Measurements from ENCODE around the gene MIAT.
"Not testable (repeated sequence)": the region's sequence is repeated elsewhere in the genome, so short reads cannot be mapped to it uniquely, and the experiment has no call there.

The MIAT gene

GRCh38 chr22:26656891-26657851 is at the start of gene MIAT:
Gene MIAT (plus strand): TSS chr22:26657588.
- peak; percentile 77 for DNase-seq

- no peak for DNase-seq
These were observed 49.3 kb upstream of the MIAT start for GRCh38 chr22:26608129-26608528.

- no peak for DNase-seq
These were observed 48.1 kb upstream of the MIAT start for GRCh38 chr22:26609287-26609686.

- DNase-seq: peak; percentile 54
These were observed 47.1 kb upstream of the MIAT start for GRCh38 chr22:26610072-26610958.

- DNase-seq: no peak
These were observed 46.4 kb upstream of the MIAT start for GRCh38 chr22:26610996-26611395.

GRCh38 chr22:26612652-26613051 is 44.7 kb upstream of the MIAT start:
- no peak for DNase-seq

GRCh38 chr22:26613753-26614152 is 43.6 kb upstream of the MIAT start:
- not testable (repeated sequence) for DNase-seq

- no peak for DNase-seq
These were observed 43.1 kb upstream of the MIAT start for GRCh38 chr22:26614322-26614721.

GRCh38 chr22:26615149-26615548 is 42.2 kb upstream of the MIAT start:
- no peak for DNase-seq

- no peak for DNase-seq
These were observed 41.5 kb upstream of the MIAT start for GRCh38 chr22:26615830-26616435.

GRCh38 chr22:26616650-26617049 is 40.7 kb upstream of the MIAT start:
- DNase-seq: no peak

GRCh38 chr22:26617271-26618199 is 39.9 kb upstream of the MIAT start, which contains the start of gene CRYBB1:
Gene CRYBB1 (minus strand): TSS chr22:26618027. CDS start chr22:26616319, 1,708 bp downstream.
- DNase-seq: no peak

- no peak for DNase-seq
These were observed 38.9 kb upstream of the MIAT start for GRCh38 chr22:26618455-26618854.

GRCh38 chr22:26619510-26619909 is 37.9 kb upstream of the MIAT start:
- no peak for DNase-seq

GRCh38 chr22:26620197-26620596 is 37.2 kb upstream of the MIAT start:
- no peak for DNase-seq

GRCh38 chr22:26621663-26622062 is 35.7 kb upstream of the MIAT start, which contains the start of gene CRYBA4:
Gene CRYBA4 (plus strand): TSS chr22:26621963. CDS start chr22:26622597, 634 bp downstream.
- no peak for DNase-seq

GRCh38 chr22:26623984-26624383 is 33.4 kb upstream of the MIAT start:
- no peak for DNase-seq

- DNase-seq: no peak
These were observed 32.6 kb upstream of the MIAT start for GRCh38 chr22:26624803-26625202.

- no peak for DNase-seq
These were observed 27.2 kb upstream of the MIAT start for GRCh38 chr22:26629988-26630761.

- no peak for DNase-seq
These were observed 26.1 kb upstream of the MIAT start for GRCh38 chr22:26631282-26631681.
